AG09319 (cell line): ENCODE results near the gene LINC01488.

Experiments
- DNase-seq: peaks from one replicate; pipeline ENCODE4 v3.0.0-alpha.2; 2010; ENCODE audit warnings: low read depth; ENCODE audit errors: extremely low read depth
- CTCF ChIP-seq: IDR thresholded peaks from 2 replicates; pipeline ENCODE4 v1.5.1; 2011; ENCODE audit warnings: low read depth, mild to moderate bottlenecking, inconsistent platforms, low read length, moderate library complexity

The LINC01488 gene

GRCh38 chr11:69476509-69476961 is 4.9 kb upstream of the LINC01488 start:
- no peak for TF ChIP-seq CTCF

GRCh38 chr11:69477086-69477485 is 4.4 kb upstream of the LINC01488 start:
- no peak for TF ChIP-seq CTCF
- DNase-seq = no peak

More at GRCh38 chr11:69476509-69476961, 4.9 kb upstream of the LINC01488 start:
- no peak for DNase-seq

- no peak for TF ChIP-seq CTCF
- DNase-seq = no peak
Measured at GRCh38 chr11:69479591-69480271, 1.7 kb upstream of the LINC01488 start.

DNA sequence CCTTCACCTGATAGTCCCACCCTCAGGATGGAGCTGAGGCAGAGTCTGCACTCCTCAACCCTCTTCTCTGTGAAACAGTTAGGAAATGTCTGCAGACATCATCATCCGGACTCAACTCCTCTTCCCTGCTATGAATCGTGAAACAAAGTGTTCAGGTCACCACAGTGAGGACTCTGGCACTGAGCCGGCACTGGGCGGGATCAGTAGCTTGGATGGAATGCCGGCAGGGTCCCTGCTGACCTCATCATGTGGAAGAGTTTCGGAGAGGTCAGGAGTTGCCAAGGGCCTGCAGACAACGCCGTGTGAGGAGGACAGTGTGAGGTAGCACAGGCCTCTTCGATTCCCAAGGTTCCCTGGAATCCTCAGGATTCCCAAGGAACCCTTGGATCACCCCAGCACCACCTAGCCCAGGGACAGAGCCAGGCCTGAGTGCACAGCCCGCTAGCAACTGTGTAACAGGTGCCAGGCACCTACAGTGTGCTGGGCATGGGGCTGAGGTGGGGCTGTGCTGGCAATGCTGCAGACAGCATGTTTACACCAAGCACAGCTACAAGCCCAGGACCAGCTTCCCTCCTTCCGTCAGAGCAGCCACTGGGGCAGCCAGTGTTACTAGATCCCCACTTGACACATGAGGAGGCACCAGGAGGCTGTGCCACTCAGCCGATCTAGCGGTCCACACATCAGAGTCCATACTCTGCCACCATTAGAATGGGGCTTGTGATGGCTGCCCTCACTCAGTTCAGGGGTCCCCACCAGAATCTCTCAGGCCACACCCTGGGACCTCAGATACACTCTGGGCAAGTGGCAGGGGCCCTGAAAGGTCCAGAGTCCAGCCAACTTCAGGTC is 693 bp upstream of the LINC01488 start:
- DNase-seq = no peak
- TF ChIP-seq CTCF = no peak

- DNase-seq = no peak
- TF ChIP-seq CTCF = no peak
Measured at GRCh38 chr11:69482322-69482721, 859 bp downstream of the LINC01488 start.

- no peak for DNase-seq
- no peak for TF ChIP-seq CTCF
Measured at GRCh38 chr11:69483170-69483569, 1.7 kb downstream of the LINC01488 start.

GRCh38 chr11:69483691-69484426 is 2.4 kb downstream of the LINC01488 start:
- DNase-seq = no peak
- TF ChIP-seq CTCF = no peak
